GM12874 (cell line): ENCODE results near the gene MTRF1L.

Experiments
- TF ChIP-seq, protein P1 (sequence below): IDR thresholded peaks from 2 replicates; pipeline ENCODE4 v1.5.1; 2011; ENCODE audit warnings: low read depth, mild to moderate bottlenecking, control low read depth, low read length, moderate library complexity; ENCODE audit not compliant: insufficient read depth

The MTRF1L gene

DNA sequence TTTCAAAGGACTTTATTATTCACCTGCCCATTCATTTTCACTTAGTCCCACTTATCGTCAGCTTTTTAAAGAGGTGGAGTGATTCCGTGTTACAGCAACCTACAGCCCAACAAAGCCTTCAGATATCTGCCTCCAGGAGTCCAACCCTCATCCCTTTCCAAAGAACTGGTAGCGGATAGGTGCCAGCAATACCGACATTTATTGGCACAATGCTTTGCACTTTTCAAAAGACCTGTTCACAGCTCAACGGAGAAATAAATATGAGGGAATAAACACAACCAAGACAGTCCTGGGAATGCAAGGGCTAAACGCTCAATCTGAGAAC is 819 bp upstream of the MTRF1L start:
- TF ChIP-seq, protein P1, sequence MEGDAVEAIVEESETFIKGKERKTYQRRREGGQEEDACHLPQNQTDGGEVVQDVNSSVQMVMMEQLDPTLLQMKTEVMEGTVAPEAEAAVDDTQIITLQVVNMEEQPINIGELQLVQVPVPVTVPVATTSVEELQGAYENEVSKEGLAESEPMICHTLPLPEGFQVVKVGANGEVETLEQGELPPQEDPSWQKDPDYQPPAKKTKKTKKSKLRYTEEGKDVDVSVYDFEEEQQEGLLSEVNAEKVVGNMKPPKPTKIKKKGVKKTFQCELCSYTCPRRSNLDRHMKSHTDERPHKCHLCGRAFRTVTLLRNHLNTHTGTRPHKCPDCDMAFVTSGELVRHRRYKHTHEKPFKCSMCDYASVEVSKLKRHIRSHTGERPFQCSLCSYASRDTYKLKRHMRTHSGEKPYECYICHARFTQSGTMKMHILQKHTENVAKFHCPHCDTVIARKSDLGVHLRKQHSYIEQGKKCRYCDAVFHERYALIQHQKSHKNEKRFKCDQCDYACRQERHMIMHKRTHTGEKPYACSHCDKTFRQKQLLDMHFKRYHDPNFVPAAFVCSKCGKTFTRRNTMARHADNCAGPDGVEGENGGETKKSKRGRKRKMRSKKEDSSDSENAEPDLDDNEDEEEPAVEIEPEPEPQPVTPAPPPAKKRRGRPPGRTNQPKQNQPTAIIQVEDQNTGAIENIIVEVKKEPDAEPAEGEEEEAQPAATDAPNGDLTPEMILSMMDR, result no peak

DNA sequence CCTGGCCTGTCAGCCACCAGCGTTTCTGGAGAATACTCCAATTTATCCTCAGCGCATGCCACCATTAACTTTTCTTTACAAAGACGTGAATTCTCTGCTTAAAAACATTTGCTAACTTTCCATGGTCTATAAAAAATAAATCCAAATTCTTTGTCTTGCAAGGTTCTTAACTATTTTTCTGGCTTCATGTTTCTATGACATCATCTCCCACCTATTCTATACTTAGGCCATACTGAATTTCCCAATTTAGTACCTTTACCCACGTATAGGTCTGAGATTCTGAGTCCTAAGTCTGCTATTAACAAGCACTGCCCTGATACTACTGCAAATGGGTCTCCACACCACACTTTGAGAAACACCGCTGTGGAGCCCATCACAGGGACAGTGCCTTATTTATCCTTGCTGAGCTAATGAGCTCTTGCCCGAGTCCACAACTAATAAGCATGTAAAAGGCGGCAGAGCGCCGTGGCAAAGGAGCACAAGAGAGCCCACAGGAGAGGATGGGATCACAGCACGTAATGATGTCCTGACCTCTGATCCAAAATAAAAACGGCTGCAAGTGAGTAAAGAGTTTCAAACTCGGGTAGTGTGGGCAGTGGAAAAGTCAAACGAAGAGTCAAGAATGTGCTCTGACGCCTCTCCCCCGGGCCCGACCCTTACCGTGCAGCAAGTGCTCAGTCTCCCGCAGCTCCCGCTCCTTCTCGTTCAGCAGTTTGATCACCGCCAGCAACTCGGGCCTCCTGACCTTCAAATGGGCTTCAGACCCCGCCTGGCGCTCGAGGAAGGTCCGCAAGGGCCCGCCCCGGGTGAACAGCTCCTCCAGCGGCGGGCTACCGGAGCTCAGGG is 519 bp downstream of the MTRF1L start:
- TF ChIP-seq, protein P1, result no peak

DNA sequence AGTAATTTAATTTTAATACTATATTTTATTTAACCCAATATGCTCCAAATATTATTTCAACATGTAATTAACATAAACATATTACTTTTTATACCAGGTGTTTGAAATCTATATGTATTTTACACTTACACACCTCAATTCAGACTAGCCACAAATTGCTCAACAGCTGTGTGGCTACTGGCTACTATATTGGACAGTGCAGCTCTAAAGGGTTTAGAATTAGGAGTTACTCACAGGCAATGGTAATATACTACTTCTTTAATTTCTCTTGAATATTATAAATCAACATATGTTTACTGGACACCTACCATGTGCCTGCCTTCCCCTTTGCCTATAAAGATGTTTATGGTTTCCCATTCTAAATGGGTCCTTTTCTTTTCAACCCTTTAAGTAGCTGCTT is 2.3 kb downstream of the MTRF1L start:
- TF ChIP-seq, protein P1, result no peak

DNA sequence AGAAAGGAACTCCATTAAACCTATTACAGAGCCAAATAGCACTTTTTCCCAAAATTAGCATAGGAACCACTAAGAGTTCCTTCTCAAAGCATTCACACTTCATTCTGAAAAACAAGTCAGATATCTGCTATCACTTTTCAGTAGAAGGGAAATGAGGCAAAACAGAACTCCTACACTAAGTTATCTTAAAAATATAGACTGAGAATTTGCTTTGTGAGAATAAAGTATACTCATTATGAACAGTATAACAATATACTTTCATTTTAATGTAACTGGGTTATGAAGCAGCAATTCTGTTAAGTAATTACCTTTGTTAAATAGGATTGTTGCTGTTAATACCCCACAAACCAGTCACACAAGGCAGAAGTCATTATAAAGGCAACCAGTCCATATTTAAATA is 8.7 kb downstream of the MTRF1L start:
- TF ChIP-seq, protein P1, result no peak

DNA sequence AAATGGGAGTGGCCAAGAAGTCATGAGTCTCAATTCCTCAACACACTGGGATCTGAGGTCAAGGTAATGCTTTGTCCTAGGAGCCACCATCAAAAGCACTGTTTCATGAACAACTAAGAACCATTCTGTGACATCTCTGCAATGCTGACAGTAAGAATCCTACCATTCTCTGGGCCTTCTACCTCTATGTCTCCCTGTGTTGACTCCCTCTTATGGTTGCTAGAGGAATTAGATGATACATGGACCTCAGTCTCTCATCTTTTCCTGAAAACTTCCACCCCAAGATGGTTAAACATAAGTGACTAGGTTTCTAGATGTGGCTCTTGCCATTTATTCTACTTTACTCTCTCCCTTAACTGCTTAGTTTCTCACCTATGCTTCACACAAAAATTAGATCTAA is 9.1 kb downstream of the MTRF1L start:
- TF ChIP-seq, protein P1, result 0 out of 2 replicates have a peak, but pooled peaks have one; percentile 14

DNA sequence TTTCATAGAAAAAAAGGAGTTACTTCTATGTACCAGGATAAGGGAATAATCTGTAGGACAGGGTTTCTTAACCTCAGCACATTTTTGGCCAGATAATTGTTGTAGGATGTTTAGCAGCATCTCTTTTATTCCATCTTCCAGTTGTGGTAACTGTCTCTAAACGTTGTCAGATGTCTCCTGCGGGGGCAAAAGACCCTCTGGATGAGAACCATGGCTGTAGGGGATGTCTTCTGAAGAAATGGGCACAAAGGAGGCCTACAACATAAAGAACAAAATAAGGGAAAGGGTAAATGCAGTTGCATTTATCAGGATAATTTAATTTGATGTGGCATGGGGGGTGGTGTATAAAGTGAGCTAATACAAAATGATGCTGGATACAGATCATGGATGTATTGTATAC is 15.5 kb downstream of the MTRF1L start:
- TF ChIP-seq, protein P1, result no peak

DNA sequence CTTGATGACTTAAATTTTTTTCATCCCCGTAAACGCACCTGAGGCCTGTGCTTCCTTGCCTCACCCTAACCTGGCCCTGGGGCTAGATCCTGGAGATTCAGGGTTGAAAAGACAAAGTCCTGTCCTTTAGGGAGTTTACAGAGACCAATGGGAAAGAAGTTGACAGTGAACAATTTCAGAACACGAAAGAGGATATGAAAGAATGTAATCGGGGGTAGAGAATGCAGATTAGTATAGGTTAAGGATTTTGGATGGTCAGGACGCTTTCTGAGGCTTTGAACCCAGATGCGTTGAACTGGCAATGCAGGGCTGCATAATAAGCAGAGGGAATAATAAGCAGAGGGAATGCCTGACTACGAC is 18.0 kb downstream of the MTRF1L start:
- TF ChIP-seq, protein P1, result no peak
